ENCODE results near the gene SHANK2.

Gene SHANK2

DNA sequence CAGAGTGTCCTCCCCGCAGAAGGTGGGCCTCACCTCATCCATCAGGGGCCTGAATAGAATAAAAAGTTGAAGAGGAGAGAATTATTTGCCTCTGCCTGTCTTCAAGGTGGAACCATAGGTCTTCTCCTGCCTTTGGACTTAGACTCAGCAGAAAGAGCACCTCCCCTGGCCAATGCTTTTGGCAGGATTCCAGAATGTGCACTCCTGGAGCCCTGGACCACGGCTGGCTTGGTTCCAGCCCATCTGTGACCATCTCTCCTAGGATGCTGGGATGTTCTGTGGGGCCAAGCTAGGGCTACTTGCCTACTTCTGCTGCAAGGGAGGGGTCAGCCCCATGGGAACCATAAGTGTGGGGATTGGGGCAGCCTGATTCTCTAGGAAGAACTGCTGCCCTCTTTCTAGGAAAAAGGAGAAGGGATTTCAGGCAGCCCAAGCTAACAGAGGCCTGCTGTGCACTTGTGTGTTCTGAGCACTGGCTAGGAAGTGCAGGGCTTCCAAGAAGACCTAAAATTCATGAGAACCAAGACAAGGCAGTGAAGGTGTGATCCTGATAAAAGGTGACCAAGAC, 32.2 kb upstream of the SHANK2 start:
- H3K4me3 ChIP-seq (ENCODE audit: low read depth, low read length) = no peak overlapping the region
- no peak for TF ChIP-seq CTCF (IDR thresholded peaks at IDR 0.05; ENCODE audit: low read depth, low read length)
- no peaks in the 10 kb centered on the region for H3K27me3 ChIP-seq (ENCODE audit: insufficient read depth, low read depth, severe bottlenecking)
- no peak for DNase-seq
- no peaks in the 10 kb centered on the region for H3K36me3 ChIP-seq
- H3K27ac ChIP-seq = no peak overlapping the region
- H3K9me3 ChIP-seq (ENCODE audit: severe bottlenecking) = peaks cover 10% of the 10 kb centered on the region

DNA sequence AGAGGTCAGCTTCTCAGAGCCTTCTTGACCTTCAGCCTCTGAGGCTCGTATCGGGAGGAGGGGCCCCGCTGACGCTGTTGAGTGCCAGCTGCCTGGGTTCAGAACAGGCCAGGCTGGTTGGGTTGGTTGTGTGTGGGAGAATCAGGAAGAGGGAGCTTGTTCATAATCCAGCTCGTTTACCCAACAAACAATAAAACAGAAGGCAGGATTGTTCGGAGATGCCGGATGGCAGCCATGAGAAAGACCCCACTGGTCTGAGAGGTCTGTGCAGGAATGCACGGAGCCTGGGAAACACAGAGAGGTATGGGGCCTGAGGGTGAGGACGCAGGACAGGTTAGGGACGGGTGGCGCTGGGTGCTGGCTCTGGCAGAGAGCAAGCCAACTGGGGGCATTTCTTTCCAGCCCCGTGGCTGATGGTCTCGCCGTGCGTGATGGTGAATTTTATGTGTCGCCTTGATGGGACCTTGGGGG, 31.6 kb upstream of the SHANK2 start:
- Histone ChIP-seq H3K9me3 (ENCODE audit: severe bottlenecking) (peaks cover 4% of the 10 kb centered on the region), H3K27me3 (ENCODE audit: insufficient read depth, low read depth, severe bottlenecking) (no peaks in the 10 kb centered on the region), H3K27ac (no peak overlapping the region), H3K4me3 (ENCODE audit: low read depth, low read length) (no peak overlapping the region), H3K36me3 (no peaks in the 10 kb centered on the region)
- TF ChIP-seq CTCF (IDR thresholded peaks at IDR 0.05; ENCODE audit: low read depth, low read length) = no peak
- DNase-seq = no peak

GRCh38 chr11:71282581-71283351, 30.4 kb upstream of the SHANK2 start:
- H3K36me3 ChIP-seq = no peaks in the 10 kb centered on the region
- DNase-seq = no peak
- no peak for TF ChIP-seq CTCF (IDR thresholded peaks at IDR 0.05; ENCODE audit: low read depth, low read length)
- H3K9me3 ChIP-seq (ENCODE audit: severe bottlenecking) = no peaks in the 10 kb centered on the region
- H3K27ac ChIP-seq = no peak overlapping the region
- H3K4me3 ChIP-seq (ENCODE audit: low read depth, low read length) = no peak overlapping the region
- no peaks in the 10 kb centered on the region for H3K27me3 ChIP-seq (ENCODE audit: insufficient read depth, low read depth, severe bottlenecking)

DNA sequence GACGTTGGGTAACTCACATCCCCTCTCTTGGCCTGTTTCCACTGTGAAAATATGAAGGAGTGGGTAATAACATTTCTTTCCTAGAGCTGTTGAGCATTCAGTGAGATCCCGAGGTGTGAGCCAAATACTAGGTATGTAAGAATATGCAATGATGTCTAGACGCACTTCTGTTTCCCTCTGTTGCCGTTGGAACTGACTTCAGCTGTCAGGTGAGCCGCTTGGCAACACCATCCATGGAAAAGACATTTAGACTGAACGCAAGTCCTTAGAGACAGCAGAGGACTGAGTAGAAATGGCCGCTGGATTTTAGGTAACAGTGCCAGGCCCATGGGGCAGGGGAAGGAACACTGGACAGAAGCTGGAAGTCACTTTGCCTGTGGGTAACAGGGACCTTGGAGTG, 29.5 kb upstream of the SHANK2 start:
- no peak for DNase-seq
- Histone ChIP-seq H3K27ac (no peak overlapping the region), H3K27me3 (ENCODE audit: insufficient read depth, low read depth, severe bottlenecking) (no peaks in the 10 kb centered on the region), H3K36me3 (no peaks in the 10 kb centered on the region), H3K4me3 (ENCODE audit: low read depth, low read length) (no peak overlapping the region), H3K9me3 (ENCODE audit: severe bottlenecking) (no peaks in the 10 kb centered on the region)
- TF ChIP-seq CTCF (IDR thresholded peaks at IDR 0.05; ENCODE audit: low read depth, low read length) = no peak

GRCh38 chr11:71281204-71281603, 28.8 kb upstream of the SHANK2 start:
- TF ChIP-seq CTCF (IDR thresholded peaks at IDR 0.05; ENCODE audit: low read depth, low read length) = no peak
- H3K4me3 ChIP-seq (ENCODE audit: low read depth, low read length) = no peak overlapping the region
- no peaks in the 10 kb centered on the region for H3K9me3 ChIP-seq (ENCODE audit: severe bottlenecking)
- H3K27ac ChIP-seq = no peak overlapping the region
- DNase-seq = no peak
- H3K27me3 ChIP-seq (ENCODE audit: insufficient read depth, low read depth, severe bottlenecking) = no peaks in the 10 kb centered on the region
- H3K36me3 ChIP-seq = no peaks in the 10 kb centered on the region
